DND-41 (cell line): Measurements from ENCODE around the gene PRKG2.

Experiments used
- EZH2 ChIP-seq: IDR thresholded peaks from 3 replicates; pipeline ENCODE4 v1.6.1; 2012; ENCODE audit warnings: borderline replicate concordance, low read depth, mild to moderate bottlenecking, moderate library complexity, low read length, inconsistent platforms; ENCODE audit not compliant: severe bottlenecking
- TF ChIP-seq, protein P1 (sequence below): IDR thresholded peaks from 2 replicates; pipeline ENCODE4 v1.5.1; 2012; ENCODE audit warnings: borderline replicate concordance, low read length, moderate library complexity, mild to moderate bottlenecking; ENCODE audit not compliant: poor library complexity, severe bottlenecking; ENCODE audit errors: extremely low read depth

DNA sequence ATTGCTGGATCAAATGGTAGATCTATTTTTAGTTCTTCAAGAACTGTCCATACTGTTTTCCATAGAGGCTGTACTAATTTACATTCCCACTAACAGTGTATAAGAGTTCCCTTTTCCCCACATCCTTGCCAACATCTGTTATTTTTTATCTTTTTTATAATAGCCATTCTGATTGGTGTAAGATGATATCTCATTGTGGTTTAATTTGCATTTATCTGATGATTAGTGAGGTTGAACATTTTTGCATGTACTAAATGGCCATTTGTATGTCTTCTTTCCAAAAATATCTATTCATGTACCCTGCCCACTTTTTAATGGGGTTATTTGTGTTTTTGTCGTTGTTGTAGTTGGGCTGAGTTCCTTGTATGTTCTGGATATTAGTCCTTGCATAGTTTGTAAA, 35.4 kb upstream of the PRKG2 start:
- TF ChIP-seq EZH2 = no peak
- TF ChIP-seq, protein P1, sequence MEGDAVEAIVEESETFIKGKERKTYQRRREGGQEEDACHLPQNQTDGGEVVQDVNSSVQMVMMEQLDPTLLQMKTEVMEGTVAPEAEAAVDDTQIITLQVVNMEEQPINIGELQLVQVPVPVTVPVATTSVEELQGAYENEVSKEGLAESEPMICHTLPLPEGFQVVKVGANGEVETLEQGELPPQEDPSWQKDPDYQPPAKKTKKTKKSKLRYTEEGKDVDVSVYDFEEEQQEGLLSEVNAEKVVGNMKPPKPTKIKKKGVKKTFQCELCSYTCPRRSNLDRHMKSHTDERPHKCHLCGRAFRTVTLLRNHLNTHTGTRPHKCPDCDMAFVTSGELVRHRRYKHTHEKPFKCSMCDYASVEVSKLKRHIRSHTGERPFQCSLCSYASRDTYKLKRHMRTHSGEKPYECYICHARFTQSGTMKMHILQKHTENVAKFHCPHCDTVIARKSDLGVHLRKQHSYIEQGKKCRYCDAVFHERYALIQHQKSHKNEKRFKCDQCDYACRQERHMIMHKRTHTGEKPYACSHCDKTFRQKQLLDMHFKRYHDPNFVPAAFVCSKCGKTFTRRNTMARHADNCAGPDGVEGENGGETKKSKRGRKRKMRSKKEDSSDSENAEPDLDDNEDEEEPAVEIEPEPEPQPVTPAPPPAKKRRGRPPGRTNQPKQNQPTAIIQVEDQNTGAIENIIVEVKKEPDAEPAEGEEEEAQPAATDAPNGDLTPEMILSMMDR = no peak
